ENCODE results near the gene PHYH. TPM values are rescaled to one million over a fixed set of nuclear protein-coding genes. Genes with fewer than 3 reads are reported as not detected.
A peak's percentile ranks its signal among the peaks of the same experiment; 100 is the strongest.

PHYH gene
- polyA plus RNA-seq, 3 donors = 5.5 to 19.6 (median 19.5) TPM

DNA sequence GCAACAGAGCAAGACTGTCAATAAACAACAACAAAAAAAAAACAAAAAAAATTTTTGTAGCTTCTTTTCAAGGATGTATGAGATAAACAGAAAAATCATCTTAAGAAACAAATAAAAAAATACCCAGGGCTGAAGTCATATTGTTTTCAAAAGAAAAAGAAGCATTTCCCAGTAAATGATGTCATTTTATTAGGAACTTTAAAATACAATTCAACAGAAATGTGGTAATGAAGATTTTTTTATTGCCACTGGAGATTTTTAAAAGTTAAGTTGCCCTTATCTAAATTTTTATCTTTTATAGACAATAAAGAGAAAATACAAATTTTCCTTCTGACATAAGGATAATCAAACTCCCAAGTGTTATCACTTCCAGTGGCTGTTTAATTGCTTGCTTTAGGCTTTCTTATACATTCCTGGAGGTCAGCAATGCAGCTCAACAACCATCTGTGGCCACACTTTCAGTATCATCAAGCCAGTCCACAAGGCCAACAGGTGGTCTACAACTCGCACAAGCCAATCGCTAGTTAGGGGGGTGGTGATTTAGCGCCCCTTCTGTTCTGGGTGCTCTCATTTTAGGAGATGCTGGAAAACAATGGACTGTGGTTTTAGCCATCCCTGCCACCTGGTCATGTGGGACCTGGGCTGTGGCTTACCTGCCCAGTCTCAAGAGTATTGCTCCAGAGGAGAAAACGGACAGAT is 37.4 kb upstream of the PHYH start:
- Mint-ChIP-seq H3K4me3 (no peak overlapping the region), H3K27ac (peak overlapping the region in 1 of 7 donors; percentile 67), H3K27me3 (ENCODE audit: low read depth in 3 of 3) (no peaks in the 10 kb centered on the region), H3K9me3 (peaks cover 0 to 1% (median 0%) of the 10 kb centered on the region in 7 donors), H3K4me1 (no peaks in the 10 kb centered on the region), H3K36me3 (peaks cover 49 to 75% of the 10 kb centered on the region in 2 donors)
- H3K9me3 ChIP-seq (replicated peaks in 1 of 2; ENCODE audit: control insufficient read depth in 1 of 2, insufficient read depth in 1 of 2, low read length in 2 of 2) = no peaks in the 10 kb centered on the region
- H3K27me3 ChIP-seq (ENCODE audit: control insufficient read depth in 2 of 2, insufficient read depth in 2 of 2, low read length in 2 of 2) = no peaks in the 10 kb centered on the region
- no peak overlapping the region for H3K4me3 ChIP-seq (replicated peaks in 1 of 3; ENCODE audit: low read depth in 2 of 3, low read length in 3 of 3)
- H3K4me1 ChIP-seq (ENCODE audit: control insufficient read depth in 1 of 2, insufficient read depth in 2 of 2, low read length in 2 of 2) = no peaks in the 10 kb centered on the region
- H2AFZ ChIP-seq (ENCODE audit: insufficient read depth, low read depth, low read length, poor library complexity, severe bottlenecking) = no peak overlapping the region
- no peak overlapping the region for H3K9ac ChIP-seq (ENCODE audit: insufficient read depth, low read length, poor library complexity, severe bottlenecking)
- no peak overlapping the region for H3K27ac ChIP-seq (ENCODE audit: low read depth in 1 of 2, low read length in 2 of 2)
- H3K36me3 ChIP-seq (replicated peaks in 1 of 2; ENCODE audit: control insufficient read depth in 1 of 2, insufficient read depth in 2 of 2, low read length in 2 of 2) = peaks cover 33 to 82% of the 10 kb centered on the region in 2 donors
- WGBS (ENCODE audit: insufficient coverage) = 100% methylated on average over 2 of the region's 4 CpGs
- TF ChIP-seq, protein P1, sequence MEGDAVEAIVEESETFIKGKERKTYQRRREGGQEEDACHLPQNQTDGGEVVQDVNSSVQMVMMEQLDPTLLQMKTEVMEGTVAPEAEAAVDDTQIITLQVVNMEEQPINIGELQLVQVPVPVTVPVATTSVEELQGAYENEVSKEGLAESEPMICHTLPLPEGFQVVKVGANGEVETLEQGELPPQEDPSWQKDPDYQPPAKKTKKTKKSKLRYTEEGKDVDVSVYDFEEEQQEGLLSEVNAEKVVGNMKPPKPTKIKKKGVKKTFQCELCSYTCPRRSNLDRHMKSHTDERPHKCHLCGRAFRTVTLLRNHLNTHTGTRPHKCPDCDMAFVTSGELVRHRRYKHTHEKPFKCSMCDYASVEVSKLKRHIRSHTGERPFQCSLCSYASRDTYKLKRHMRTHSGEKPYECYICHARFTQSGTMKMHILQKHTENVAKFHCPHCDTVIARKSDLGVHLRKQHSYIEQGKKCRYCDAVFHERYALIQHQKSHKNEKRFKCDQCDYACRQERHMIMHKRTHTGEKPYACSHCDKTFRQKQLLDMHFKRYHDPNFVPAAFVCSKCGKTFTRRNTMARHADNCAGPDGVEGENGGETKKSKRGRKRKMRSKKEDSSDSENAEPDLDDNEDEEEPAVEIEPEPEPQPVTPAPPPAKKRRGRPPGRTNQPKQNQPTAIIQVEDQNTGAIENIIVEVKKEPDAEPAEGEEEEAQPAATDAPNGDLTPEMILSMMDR (IDR thresholded peaks at IDR 0.05) = no peak
- H3K79me2 ChIP-seq (ENCODE audit: insufficient read depth, low read length) = peaks cover 32% of the 10 kb centered on the region
- intact Hi-C loops (cut with micrococcal nuclease) = no loop called here
- H3K4me2 ChIP-seq (replicated peaks; ENCODE audit: extremely low read depth, low read length, poor library complexity, severe bottlenecking) = no peak overlapping the region
- DNase-seq = no peak
- no peaks in the 10 kb centered on the region for H4K20me1 ChIP-seq (ENCODE audit: insufficient read depth, low read length)

DNA sequence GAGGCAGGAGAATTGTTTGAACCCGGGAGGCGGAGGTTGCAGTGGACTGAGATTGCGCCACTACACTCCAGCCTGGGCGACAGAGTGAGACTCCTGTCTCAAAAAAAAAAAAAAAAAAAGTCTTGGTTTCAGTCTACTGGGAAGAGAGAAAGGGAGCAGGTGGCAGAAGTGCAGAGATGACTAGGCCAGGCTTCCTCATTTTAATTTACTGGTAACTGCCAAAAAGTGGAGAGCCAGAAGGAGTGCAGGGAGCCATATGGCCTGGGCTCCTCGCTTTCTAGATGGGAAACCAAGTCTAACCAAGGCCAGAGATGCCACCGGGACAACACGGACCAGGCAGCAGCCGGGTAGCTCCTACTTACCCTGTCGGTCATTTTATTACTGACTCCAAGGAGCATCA is 36.0 kb upstream of the PHYH start:
- peaks cover 41 to 96% of the 10 kb centered on the region in 2 donors for H3K36me3 ChIP-seq (replicated peaks in 1 of 2; ENCODE audit: control insufficient read depth in 1 of 2, insufficient read depth in 2 of 2, low read length in 2 of 2)
- H4K20me1 ChIP-seq (ENCODE audit: insufficient read depth, low read length) = no peaks in the 10 kb centered on the region
- DNase-seq = no peak
- no peak overlapping the region for H3K4me2 ChIP-seq (replicated peaks; ENCODE audit: extremely low read depth, low read length, poor library complexity, severe bottlenecking)
- whole genome bisulfite sequencing (ENCODE audit: insufficient coverage) = 85% methylated on average over 6 of the region's 9 CpGs
- H3K4me3 ChIP-seq (replicated peaks in 1 of 3; ENCODE audit: low read depth in 2 of 3, low read length in 3 of 3) = no peak overlapping the region
- peak overlapping the region in 2 of 7 donors; percentile 26 to 55 for H3K27ac Mint-ChIP-seq
- H3K36me3 Mint-ChIP-seq = peaks cover 62 to 88% of the 10 kb centered on the region in 2 donors
- no peaks in the 10 kb centered on the region for H3K27me3 Mint-ChIP-seq (ENCODE audit: low read depth in 3 of 3)
- peaks cover 21% of the 10 kb centered on the region for H3K79me2 ChIP-seq (ENCODE audit: insufficient read depth, low read length)
- TF ChIP-seq, protein P1 (IDR thresholded peaks at IDR 0.05) = no peak
- H3K9me3 Mint-ChIP-seq = peaks cover 0 to 4% (median 0%) of the 10 kb centered on the region in 7 donors
- intact Hi-C loops (cut with micrococcal nuclease) = no loop called here
- no peaks in the 10 kb centered on the region for H3K4me1 Mint-ChIP-seq
- H3K4me1 ChIP-seq (ENCODE audit: control insufficient read depth in 1 of 2, insufficient read depth in 2 of 2, low read length in 2 of 2) = no peaks in the 10 kb centered on the region
- H2AFZ ChIP-seq (ENCODE audit: insufficient read depth, low read depth, low read length, poor library complexity, severe bottlenecking) = no peak overlapping the region
- H3K9me3 ChIP-seq (replicated peaks in 1 of 2; ENCODE audit: control insufficient read depth in 1 of 2, insufficient read depth in 1 of 2, low read length in 2 of 2) = no peaks in the 10 kb centered on the region
- no peak overlapping the region for H3K9ac ChIP-seq (ENCODE audit: insufficient read depth, low read length, poor library complexity, severe bottlenecking)
- no peak overlapping the region for H3K4me3 Mint-ChIP-seq
- no peak overlapping the region for H3K27ac ChIP-seq (ENCODE audit: low read depth in 1 of 2, low read length in 2 of 2)
- H3K27me3 ChIP-seq (ENCODE audit: control insufficient read depth in 2 of 2, insufficient read depth in 2 of 2, low read length in 2 of 2) = no peaks in the 10 kb centered on the region

Measured in CD14-positive monocyte (primary cell).